Measurements from ENCODE around the gene CFAP119. TPM values are rescaled to one million over a fixed set of nuclear protein-coding genes. Genes with fewer than 3 reads are reported as not detected.

Gene CFAP119
- total and polyA plus RNA-seq, 9 of the 15 experiments (the other 6 are each of a cell fraction or from before 2014, with no cell fraction given) = 5.5 to 33.7 (median 9.6) TPM

- TF ChIP-seq USF2 (CRISPR knock-in tag; IDR thresholded peaks at IDR 0.05) (peak; percentile 98), SIN3B (IDR thresholded peaks at IDR 0.05; ENCODE audit: low read depth) (peak; percentile 23; the same call in 1 of the 2 replicates), EHMT2 (IDR thresholded peaks at IDR 0.05) (no peak), ETV6 (IDR thresholded peaks at IDR 0.05; ENCODE audit: borderline replicate concordance in 1 of 2, low read depth in 2 of 2, low read length in 1 of 2) (0 out of 4 replicates have a peak, but pooled peaks of 1 of the 2 experiments have one; percentile 42), ETV6 (CRISPR knock-in tag; IDR thresholded peaks at IDR 0.05; ENCODE audit: borderline replicate concordance) (no peak), CC2D1A (IDR thresholded peaks at IDR 0.05) (no peak), PYGO2 (tag; IDR thresholded peaks at IDR 0.05) (no peak), KAT7 (CRISPR knock-in tag; IDR thresholded peaks at IDR 0.05; ENCODE audit: borderline replicate concordance) (no peak), MEF2D (tag; conservative IDR thresholded peaks at IDR 0.05; ENCODE audit: low read depth) (no peak), TAF1 (IDR thresholded peaks at IDR 0.05; ENCODE audit: control insufficient read depth, extremely low read depth, insufficient read depth, low read length, severe bottlenecking) (peak; percentile 92), ZNF407 (IDR thresholded peaks at IDR 0.05; ENCODE audit: low read depth) (no peak), ZNF76 (CRISPR knock-in tag; IDR thresholded peaks at IDR 0.05; ENCODE audit: borderline replicate concordance) (no peak), E4F1 (CRISPR knock-in tag; IDR thresholded peaks at IDR 0.05; ENCODE audit: borderline replicate concordance) (no peak)
- TF ChIP-seq, protein P1, sequence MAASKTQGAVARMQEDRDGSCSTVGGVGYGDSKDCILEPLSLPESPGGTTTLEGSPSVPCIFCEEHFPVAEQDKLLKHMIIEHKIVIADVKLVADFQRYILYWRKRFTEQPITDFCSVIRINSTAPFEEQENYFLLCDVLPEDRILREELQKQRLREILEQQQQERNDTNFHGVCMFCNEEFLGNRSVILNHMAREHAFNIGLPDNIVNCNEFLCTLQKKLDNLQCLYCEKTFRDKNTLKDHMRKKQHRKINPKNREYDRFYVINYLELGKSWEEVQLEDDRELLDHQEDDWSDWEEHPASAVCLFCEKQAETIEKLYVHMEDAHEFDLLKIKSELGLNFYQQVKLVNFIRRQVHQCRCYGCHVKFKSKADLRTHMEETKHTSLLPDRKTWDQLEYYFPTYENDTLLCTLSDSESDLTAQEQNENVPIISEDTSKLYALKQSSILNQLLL (CRISPR knock-in tag; IDR thresholded peaks at IDR 0.05; ENCODE audit: borderline replicate concordance) = no peak
These were observed 13.8 kb downstream of the CFAP119 start, which contains the start of gene PHKG2 (continued) for GRCh38 chr16:30747799-30748633.

Measured in K562 (cell line).